Choroid plexus epithelial cell (primary cell): ENCODE results near the gene ZNF609.
A peak's percentile ranks its signal among the peaks of the same experiment; 100 is the strongest.

Experiments used
- DNase-seq: peaks from one replicate; pipeline ENCODE4 v3.0.0-alpha.2; 2010; ENCODE audit warnings: low read depth
- H3K4me3 ChIP-seq: 2 replicates; pipeline ENCODE4 v1.5.1; 2011; ENCODE audit warnings: low read depth, mild to moderate bottlenecking, control low read depth, low read length, moderate library complexity
- TF ChIP-seq, protein P1 (sequence below): conservative IDR thresholded peaks from 2 replicates; pipeline ENCODE4 v1.5.1; 2011; ENCODE audit warnings: low read depth, mild to moderate bottlenecking, control low read depth, inconsistent platforms, low read length, moderate library complexity

Gene ZNF609

GRCh38 chr15:64502551-64502950 is 42.2 kb downstream of the ZNF609 start:
- no peak for DNase-seq
- no peak overlapping the region for H3K4me3 ChIP-seq
- TF ChIP-seq, protein P1, sequence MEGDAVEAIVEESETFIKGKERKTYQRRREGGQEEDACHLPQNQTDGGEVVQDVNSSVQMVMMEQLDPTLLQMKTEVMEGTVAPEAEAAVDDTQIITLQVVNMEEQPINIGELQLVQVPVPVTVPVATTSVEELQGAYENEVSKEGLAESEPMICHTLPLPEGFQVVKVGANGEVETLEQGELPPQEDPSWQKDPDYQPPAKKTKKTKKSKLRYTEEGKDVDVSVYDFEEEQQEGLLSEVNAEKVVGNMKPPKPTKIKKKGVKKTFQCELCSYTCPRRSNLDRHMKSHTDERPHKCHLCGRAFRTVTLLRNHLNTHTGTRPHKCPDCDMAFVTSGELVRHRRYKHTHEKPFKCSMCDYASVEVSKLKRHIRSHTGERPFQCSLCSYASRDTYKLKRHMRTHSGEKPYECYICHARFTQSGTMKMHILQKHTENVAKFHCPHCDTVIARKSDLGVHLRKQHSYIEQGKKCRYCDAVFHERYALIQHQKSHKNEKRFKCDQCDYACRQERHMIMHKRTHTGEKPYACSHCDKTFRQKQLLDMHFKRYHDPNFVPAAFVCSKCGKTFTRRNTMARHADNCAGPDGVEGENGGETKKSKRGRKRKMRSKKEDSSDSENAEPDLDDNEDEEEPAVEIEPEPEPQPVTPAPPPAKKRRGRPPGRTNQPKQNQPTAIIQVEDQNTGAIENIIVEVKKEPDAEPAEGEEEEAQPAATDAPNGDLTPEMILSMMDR, result no peak

GRCh38 chr15:64503197-64503596 is 42.8 kb downstream of the ZNF609 start:
- DNase-seq, result peak; percentile 74
- no peak overlapping the region for H3K4me3 ChIP-seq
- TF ChIP-seq, protein P1, result no peak

- H3K4me3 ChIP-seq, result no peak overlapping the region
- TF ChIP-seq, protein P1, result no peak
- no peak for DNase-seq
Observed at GRCh38 chr15:64503640-64504039, 43.3 kb downstream of the ZNF609 start.

- H3K4me3 ChIP-seq, result no peak overlapping the region
- TF ChIP-seq, protein P1, result no peak
Observed at GRCh38 chr15:64507293-64507802, 47.0 kb downstream of the ZNF609 start.

GRCh38 chr15:64507845-64508244 is 47.5 kb downstream of the ZNF609 start:
- no peak for DNase-seq
- TF ChIP-seq, protein P1, result no peak
- no peak overlapping the region for H3K4me3 ChIP-seq

More at GRCh38 chr15:64507293-64507802, 47.0 kb downstream of the ZNF609 start:
- peak; percentile 96 for DNase-seq

GRCh38 chr15:64513823-64514222 is 53.4 kb downstream of the ZNF609 start:
- TF ChIP-seq, protein P1, result no peak
- DNase-seq, result no peak
- no peak overlapping the region for H3K4me3 ChIP-seq

DNA sequence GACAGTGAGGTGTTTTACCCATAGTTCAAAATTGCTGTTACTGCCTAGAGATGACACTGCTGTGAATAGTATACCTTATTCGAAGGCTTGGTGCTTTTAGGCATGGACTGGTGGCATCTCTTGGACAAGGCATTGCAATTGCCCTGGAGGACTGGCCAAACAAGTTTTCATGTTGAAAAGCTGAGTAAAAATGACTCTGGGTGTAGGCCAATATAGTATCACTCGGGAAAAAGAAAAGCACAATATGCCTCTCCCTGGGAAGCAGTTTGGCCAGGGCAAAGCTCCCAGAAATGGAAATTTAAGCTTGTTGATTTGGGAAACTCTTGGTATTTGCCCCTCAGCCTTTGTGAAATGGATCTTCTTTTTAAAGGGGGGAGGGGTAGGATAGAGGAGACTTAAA is 54.8 kb downstream of the ZNF609 start:
- TF ChIP-seq, protein P1, result no peak
- no peak overlapping the region for H3K4me3 ChIP-seq
- no peak for DNase-seq
